Measurements from ENCODE around the gene COA7. TPM values are rescaled to one million over a fixed set of nuclear protein-coding genes. Genes with fewer than 3 reads are reported as not detected.
"Not testable (repeated sequence)": the region's sequence is repeated elsewhere in the genome, so short reads cannot be mapped to it uniquely, and the experiment has no call there.

Gene COA7
- total RNA-seq, 2 donors from 2014 or later, result 14.8 to 23.8 TPM

DNA sequence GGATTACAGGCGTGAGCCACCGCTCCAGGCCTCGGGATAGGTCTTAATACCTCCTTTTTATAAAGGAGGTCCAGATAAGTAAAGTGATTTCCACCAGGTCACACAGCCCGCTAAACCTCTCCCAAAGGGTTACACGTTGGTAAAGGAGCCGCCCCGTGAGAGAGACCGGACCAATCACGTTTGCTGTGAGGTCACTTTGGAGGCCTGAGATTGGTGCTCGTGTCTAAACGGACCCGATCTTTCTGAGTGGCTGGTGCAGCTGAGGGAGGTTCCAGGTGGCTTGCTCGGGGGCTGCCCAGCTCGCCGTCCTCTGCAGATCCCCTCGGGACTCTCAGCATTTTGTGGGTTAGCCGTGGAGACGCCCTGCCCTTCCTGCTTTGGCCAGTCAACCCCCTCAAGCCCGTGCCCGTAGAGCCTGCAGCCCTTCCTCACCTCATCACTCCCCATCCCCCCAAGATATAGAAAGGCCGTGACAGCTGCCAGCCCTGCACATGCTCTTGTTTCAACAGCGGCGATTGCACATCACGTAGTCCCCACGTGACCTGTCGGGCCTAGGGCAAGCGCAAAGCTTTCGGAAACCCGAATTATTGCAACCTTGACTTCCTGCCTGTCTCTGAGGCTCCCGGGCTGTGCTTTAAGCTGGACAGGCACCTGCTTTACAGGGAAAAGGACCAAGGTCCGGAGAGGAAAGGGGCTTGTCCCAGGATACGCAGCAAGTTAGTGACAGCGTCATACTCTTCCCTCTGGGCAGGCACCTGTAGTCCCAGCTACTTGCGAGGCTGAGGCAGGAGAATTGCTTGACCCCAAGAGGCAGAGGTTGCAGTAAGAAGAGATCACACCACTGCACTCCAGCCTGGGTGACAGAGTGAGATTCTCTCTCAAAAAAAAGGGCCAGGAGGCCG is 5.0 kb upstream of the COA7 start:
- intact Hi-C loops (cut with DNase I), result loop anchor here (10.0 kb wide), 1 partner anchor 482 kb away; no protein-coding TSS in a partner anchor

DNA sequence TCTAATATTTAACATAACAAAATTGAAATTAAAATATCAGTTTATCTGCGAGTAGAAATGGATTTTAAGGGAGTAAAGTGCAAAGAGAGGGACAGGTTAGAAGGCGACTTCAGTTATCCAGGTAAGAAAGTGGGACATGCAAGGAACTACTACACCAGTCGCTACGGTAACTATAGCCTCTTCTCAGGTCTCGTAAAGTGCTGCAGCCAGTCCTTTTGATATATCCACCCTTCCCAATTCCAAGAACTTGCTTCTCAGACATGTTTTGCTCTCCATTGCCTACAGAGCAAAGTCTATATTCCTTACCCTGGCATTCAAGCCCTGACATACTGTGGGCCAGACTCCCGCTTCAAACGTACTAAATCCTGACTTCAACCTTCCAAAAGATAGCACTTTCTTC is 2.5 kb downstream of the COA7 start:
- Histone ChIP-seq H3K9me3 (no peaks in the 10 kb centered on the region), H3K9ac (ENCODE audit: low read depth in 2 of 2, low read length in 2 of 2) (no peak overlapping the region), H3K27me3 (no peaks in the 10 kb centered on the region), H3K4me1 (no peaks in the 10 kb centered on the region), H3K4me3 (no peak overlapping the region), H3K36me3 (no peaks in the 10 kb centered on the region), H3K27ac (no peak overlapping the region)
- DNase-seq, result no peak
- intact Hi-C loops (cut with DNase I), result loop anchor here (10.0 kb wide), 1 partner anchor 229 kb away; the partner anchor contains the start of genes ECHDC2 and SCP2
- TF ChIP-seq, protein P1, sequence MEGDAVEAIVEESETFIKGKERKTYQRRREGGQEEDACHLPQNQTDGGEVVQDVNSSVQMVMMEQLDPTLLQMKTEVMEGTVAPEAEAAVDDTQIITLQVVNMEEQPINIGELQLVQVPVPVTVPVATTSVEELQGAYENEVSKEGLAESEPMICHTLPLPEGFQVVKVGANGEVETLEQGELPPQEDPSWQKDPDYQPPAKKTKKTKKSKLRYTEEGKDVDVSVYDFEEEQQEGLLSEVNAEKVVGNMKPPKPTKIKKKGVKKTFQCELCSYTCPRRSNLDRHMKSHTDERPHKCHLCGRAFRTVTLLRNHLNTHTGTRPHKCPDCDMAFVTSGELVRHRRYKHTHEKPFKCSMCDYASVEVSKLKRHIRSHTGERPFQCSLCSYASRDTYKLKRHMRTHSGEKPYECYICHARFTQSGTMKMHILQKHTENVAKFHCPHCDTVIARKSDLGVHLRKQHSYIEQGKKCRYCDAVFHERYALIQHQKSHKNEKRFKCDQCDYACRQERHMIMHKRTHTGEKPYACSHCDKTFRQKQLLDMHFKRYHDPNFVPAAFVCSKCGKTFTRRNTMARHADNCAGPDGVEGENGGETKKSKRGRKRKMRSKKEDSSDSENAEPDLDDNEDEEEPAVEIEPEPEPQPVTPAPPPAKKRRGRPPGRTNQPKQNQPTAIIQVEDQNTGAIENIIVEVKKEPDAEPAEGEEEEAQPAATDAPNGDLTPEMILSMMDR (IDR thresholded peaks at IDR 0.05), result no peak

More for the DNA sequence above, 5.0 kb upstream of the COA7 start:
- DNase-seq, result peak; percentile 94
- TF ChIP-seq, protein P1 (IDR thresholded peaks at IDR 0.05), result no peak
- Histone ChIP-seq H3K27ac (peak overlapping the region; percentile 80), H3K36me3 (no peaks in the 10 kb centered on the region), H3K9me3 (no peaks in the 10 kb centered on the region), H3K4me3 (peak overlapping the region; percentile 41), H3K4me1 (peaks cover 15% of the 10 kb centered on the region), H3K27me3 (no peaks in the 10 kb centered on the region), H3K9ac (ENCODE audit: low read depth in 2 of 2, low read length in 2 of 2) (peak overlapping the region; percentile 45 to 89)

DNA sequence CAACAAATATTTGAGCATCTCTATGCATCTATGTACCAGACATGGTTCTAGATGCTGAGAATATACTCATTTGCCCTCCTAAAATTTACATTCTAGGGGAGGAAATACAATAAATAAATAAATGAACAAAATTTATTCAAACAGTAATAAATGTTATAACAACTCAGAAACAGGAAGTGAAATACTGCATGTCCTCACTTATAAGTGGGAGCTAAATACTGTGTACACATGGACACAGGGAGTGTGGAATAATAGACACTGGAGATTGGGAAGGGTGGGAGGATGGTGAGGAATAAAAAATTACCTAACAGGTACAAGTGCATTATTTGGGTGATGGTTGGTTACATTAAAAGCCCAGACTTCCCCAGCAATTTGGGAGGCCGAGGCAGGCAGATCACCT is 4.3 kb downstream of the COA7 start:
- Histone ChIP-seq H3K9ac (ENCODE audit: low read depth in 2 of 2, low read length in 2 of 2) (no peak overlapping the region), H3K4me1 (no peaks in the 10 kb centered on the region), H3K9me3 (no peaks in the 10 kb centered on the region), H3K36me3 (no peaks in the 10 kb centered on the region), H3K4me3 (no peak overlapping the region), H3K27me3 (no peaks in the 10 kb centered on the region), H3K27ac (no peak overlapping the region)
- no peak for DNase-seq
- intact Hi-C loops (cut with DNase I), result loop anchor here (10.0 kb wide), 1 partner anchor 231 kb away; the partner anchor contains the start of genes ECHDC2 and SCP2
- TF ChIP-seq, protein P1 (IDR thresholded peaks at IDR 0.05), result no peak

DNA sequence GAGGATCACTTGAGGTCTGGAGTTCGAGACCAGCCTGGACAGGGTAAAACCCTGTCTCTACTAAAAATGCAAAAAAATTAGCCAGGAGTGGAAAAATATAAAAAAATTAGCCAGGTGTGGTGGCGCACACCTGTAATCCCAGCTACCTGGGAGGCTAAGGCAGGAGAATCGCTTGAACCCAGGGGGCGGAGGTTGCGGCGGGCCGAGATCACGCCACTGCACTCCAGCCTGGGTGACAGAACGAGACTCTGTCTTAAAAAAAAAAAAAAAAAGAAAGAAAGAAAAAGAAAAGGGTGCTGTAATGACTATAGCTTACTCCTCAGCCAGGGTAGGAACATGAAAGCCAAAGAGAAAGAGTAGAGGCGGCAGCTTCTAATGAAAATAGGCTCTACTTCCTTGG is 4.8 kb downstream of the COA7 start:
- not testable (repeated sequence) for H3K4me1 ChIP-seq; DNase-seq; H3K4me3 ChIP-seq; H3K9me3 ChIP-seq; H3K9ac ChIP-seq (ENCODE audit: low read depth in 2 of 2, low read length in 2 of 2); H3K36me3 ChIP-seq; H3K27ac ChIP-seq; H3K27me3 ChIP-seq
- intact Hi-C loops (cut with DNase I), result loop anchor here (10.0 kb wide), 1 partner anchor 231 kb away; the partner anchor contains the start of genes ECHDC2 and SCP2

DNA sequence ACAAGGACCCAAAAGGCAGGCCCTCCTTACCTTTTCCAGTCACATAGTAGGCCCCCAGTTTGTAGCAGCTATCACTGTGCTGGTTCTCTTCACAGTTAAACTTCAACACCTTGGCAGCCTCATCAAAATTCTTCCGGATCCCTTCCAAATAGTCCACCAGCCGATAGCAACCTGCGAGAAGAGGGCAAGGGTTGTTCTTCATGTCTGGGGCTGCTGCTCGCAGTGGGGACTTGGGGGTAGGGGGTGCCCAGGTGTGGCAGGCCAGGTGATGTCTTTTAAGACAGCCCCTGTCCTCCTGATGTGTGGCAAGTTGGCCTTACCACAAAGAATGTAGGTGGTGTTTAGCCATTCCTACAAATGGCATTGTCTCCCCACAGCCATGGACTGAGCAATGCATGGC is 5.5 kb downstream of the COA7 start:
- H3K36me3 ChIP-seq, result peaks cover 3% of the 10 kb centered on the region
- TF ChIP-seq, protein P1 (IDR thresholded peaks at IDR 0.05), result no peak

More for the DNA sequence above, 5.5 kb downstream of the COA7 start:
- H3K27me3 ChIP-seq, result no peaks in the 10 kb centered on the region
- H3K9ac ChIP-seq (ENCODE audit: low read depth in 2 of 2, low read length in 2 of 2), result no peak overlapping the region
- no peak for DNase-seq
- no peaks in the 10 kb centered on the region for H3K9me3 ChIP-seq
- intact Hi-C loops (cut with DNase I), result loop anchor here (10.0 kb wide), 1 partner anchor 232 kb away; the partner anchor contains the start of genes ECHDC2 and SCP2
- H3K4me1 ChIP-seq, result no peaks in the 10 kb centered on the region
- no peak overlapping the region for H3K4me3 ChIP-seq
- H3K27ac ChIP-seq, result no peak overlapping the region

All from colonic mucosa (tissue), 4 donors.